ENCODE measurements around the gene TSPAN4.
A peak's percentile ranks its signal among the peaks of the same experiment; 100 is the strongest.

Gene TSPAN4

GRCh38 chr11:889257-889656, 46.6 kb downstream of the TSPAN4 start:
- Mint-ChIP-seq H3K27ac (no peak overlapping the region), H3K9me3 (no peaks in the 10 kb centered on the region), H3K27me3 (no peaks in the 10 kb centered on the region), H3K4me3 (no peak overlapping the region), H3K36me3 (peaks cover 3% of the 10 kb centered on the region), H3K4me1 (no peaks in the 10 kb centered on the region)

- peaks cover 3% of the 10 kb centered on the region for H3K36me3 Mint-ChIP-seq
- H3K27me3 Mint-ChIP-seq = no peaks in the 10 kb centered on the region
- no peaks in the 10 kb centered on the region for H3K4me1 Mint-ChIP-seq
- H3K9me3 Mint-ChIP-seq = no peaks in the 10 kb centered on the region
- no peak overlapping the region for H3K4me3 Mint-ChIP-seq
- no peak overlapping the region for H3K27ac Mint-ChIP-seq
Measured at GRCh38 chr11:889687-890475, 47.2 kb downstream of the TSPAN4 start.

GRCh38 chr11:890794-891540, 48.3 kb downstream of the TSPAN4 start:
- Mint-ChIP-seq H3K4me3 (no peak overlapping the region), H3K27me3 (no peaks in the 10 kb centered on the region), H3K4me1 (no peaks in the 10 kb centered on the region), H3K9me3 (no peaks in the 10 kb centered on the region), H3K27ac (no peak overlapping the region), H3K36me3 (no peaks in the 10 kb centered on the region)

DNA sequence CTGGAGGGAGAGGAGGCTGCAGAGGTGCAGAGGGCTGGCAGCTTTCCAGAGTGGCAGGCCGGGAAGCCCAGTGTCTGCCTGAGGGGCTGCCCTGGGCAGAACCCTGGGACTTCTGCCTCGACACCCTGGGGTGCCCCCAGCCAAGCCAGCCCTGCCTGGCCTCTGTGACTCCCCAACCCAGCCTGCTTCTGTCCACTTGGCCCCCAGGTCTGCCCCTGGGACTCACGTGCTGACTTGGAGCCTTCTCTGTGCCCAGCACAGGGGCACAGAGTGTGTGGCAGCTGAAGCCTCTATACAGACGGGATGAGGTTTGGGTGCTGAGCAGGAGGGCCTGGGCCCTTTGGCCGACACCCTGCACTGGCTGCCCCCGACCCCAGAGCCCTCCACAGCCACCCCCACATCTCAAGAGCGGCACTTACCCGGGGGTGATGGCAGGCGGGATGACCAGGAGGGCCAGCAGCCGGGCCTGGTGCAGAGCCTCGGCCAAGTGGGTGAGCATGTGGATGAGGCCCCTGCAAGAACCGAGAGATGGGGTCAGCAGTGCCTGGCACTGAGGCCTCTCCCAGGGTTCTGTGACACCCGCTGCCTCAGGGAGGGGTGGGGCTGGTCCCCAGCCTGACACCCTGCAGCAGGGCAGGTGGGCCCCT, 50.5 kb downstream of the TSPAN4 start:
- Mint-ChIP-seq H3K4me1 (no peaks in the 10 kb centered on the region), H3K27me3 (no peaks in the 10 kb centered on the region), H3K9me3 (no peaks in the 10 kb centered on the region), H3K4me3 (no peak overlapping the region), H3K27ac (no peak overlapping the region), H3K36me3 (no peaks in the 10 kb centered on the region)

- Mint-ChIP-seq H3K36me3 (no peaks in the 10 kb centered on the region), H3K27ac (no peak overlapping the region), H3K9me3 (no peaks in the 10 kb centered on the region), H3K27me3 (no peaks in the 10 kb centered on the region), H3K4me1 (no peaks in the 10 kb centered on the region), H3K4me3 (no peak overlapping the region)
Measured at GRCh38 chr11:894575-895201, 52.0 kb downstream of the TSPAN4 start.

- H3K27me3 Mint-ChIP-seq = no peaks in the 10 kb centered on the region
- H3K36me3 Mint-ChIP-seq = peaks cover 2% of the 10 kb centered on the region
- no peak overlapping the region for H3K4me3 Mint-ChIP-seq
- H3K27ac Mint-ChIP-seq = no peak overlapping the region
- H3K9me3 Mint-ChIP-seq = no peaks in the 10 kb centered on the region
- H3K4me1 Mint-ChIP-seq = no peaks in the 10 kb centered on the region
Measured at GRCh38 chr11:895331-896110, 52.9 kb downstream of the TSPAN4 start.

DNA sequence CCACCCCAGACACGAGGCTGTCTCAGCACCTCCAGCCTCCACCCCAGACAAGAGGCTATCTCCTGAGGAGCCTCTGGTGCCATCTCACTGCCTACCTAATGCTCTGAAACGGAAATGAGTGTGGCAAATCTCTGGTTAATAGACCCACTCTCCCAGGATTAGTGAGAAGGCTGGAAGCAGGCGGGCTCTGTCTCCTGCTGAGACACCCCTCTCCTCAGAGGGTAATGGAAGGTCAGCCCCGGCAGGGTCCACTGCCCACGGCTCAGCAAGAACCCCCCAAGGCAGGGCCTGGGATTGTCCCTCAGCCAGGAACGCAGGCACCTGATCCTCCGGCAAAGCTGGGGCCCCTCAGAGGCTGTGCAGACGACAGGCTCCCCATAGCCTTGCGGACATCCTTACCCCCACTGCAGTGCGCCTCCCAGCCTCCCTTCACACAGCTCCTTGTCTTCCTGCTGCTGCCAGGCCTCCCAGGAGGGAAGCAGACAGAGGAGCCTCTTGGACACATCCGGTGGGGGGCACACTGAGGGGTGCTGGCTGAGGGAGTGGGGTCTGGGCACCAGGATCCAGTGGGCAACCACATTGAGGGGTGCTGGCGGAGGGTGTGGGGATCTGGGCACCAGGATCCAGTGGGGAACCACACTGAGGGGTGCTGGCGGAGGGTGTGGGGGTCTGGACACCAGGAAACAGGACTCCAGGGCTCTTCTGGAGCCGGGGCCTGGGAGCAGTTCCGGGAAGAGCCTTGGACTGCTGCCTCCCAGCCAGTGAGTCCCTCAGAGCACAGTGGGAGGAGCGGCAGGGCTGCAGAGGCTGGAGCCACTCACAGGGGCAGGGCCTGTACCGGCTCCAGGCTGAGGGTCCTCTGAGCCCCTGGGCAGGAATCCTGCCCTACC, 54.8 kb downstream of the TSPAN4 start:
- Mint-ChIP-seq H3K9me3 (no peaks in the 10 kb centered on the region), H3K4me1 (peaks cover 5% of the 10 kb centered on the region), H3K36me3 (peaks cover 7% of the 10 kb centered on the region), H3K27ac (no peak overlapping the region), H3K27me3 (no peaks in the 10 kb centered on the region), H3K4me3 (no peak overlapping the region)

- H3K36me3 Mint-ChIP-seq = peaks cover 7% of the 10 kb centered on the region
- H3K4me1 Mint-ChIP-seq = peaks cover 5% of the 10 kb centered on the region
- no peak overlapping the region for H3K4me3 Mint-ChIP-seq
Measured at GRCh38 chr11:898143-898511, 55.5 kb downstream of the TSPAN4 start.

DNA sequence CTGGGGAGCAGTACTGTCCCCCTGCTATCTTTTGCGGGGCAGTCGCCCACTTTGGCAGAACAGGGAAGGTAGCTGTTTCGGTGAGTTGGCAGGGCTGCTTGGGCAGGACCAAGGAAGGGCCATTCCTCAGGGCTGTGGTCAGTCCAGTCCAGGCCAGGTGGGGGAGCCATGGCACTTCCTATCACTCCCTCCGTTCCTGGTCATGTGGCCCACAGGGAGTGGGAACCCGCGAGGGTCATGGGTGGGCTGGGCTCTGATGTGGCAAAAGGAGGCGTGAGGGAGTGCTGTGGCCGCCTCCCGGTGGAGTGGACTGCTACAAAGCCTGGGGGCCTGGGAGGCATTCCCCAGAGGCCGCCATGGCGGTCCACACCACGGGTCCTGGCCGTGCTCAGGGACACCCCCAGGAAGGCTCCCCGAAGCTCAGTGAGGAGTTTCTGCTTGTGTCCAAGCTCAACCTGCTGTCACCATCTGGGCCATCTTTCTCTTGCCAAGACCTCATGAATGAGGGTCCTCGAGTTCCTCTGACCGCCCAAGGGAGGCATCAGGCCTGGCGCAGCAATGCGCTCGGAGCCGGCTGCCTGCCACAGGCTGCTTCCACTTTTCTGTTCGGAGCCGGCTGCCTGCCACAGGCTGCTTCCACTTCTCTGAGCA, 56.0 kb downstream of the TSPAN4 start:
- peaks cover 5% of the 10 kb centered on the region for H3K4me1 Mint-ChIP-seq
- H3K27ac Mint-ChIP-seq = no peak overlapping the region
- H3K36me3 Mint-ChIP-seq = peaks cover 7% of the 10 kb centered on the region
- no peak overlapping the region for H3K4me3 Mint-ChIP-seq
- no peaks in the 10 kb centered on the region for H3K27me3 Mint-ChIP-seq
- no peaks in the 10 kb centered on the region for H3K9me3 Mint-ChIP-seq

More at GRCh38 chr11:898143-898511, 55.5 kb downstream of the TSPAN4 start:
- Mint-ChIP-seq H3K9me3 (no peaks in the 10 kb centered on the region), H3K27ac (no peak overlapping the region), H3K27me3 (no peaks in the 10 kb centered on the region)

DNA sequence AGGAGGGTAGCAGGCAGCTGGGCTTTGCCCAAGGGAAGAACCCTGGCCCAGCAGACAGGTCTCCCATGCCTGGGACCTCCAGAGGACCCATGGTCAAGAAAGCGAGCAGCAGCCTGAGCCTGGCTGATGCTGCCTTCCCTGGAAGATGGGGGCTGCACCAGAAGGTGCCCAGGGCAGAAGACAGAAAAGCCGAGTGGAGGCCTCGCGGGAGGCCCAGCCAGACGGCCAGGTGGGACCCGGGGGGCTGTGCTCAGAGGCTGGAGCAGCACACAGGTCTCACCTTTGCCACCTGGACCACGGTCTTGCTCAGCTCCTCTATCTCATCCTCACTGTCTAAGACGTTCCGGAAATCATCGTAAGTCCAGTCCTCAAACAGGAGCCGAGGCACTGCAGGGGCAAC, 57.1 kb downstream of the TSPAN4 start:
- Mint-ChIP-seq H3K36me3 (peaks cover 11% of the 10 kb centered on the region), H3K4me1 (peaks cover 5% of the 10 kb centered on the region), H3K4me3 (no peak overlapping the region), H3K27ac (no peak overlapping the region), H3K27me3 (no peaks in the 10 kb centered on the region), H3K9me3 (no peaks in the 10 kb centered on the region)

- no peak overlapping the region for H3K4me3 Mint-ChIP-seq
- H3K27me3 Mint-ChIP-seq = no peaks in the 10 kb centered on the region
- H3K4me1 Mint-ChIP-seq = peaks cover 6% of the 10 kb centered on the region
Measured at GRCh38 chr11:900545-900944, 57.9 kb downstream of the TSPAN4 start.

GRCh38 chr11:901452-902061, 58.9 kb downstream of the TSPAN4 start:
- no peak overlapping the region for H3K27ac Mint-ChIP-seq
- no peaks in the 10 kb centered on the region for H3K27me3 Mint-ChIP-seq
- H3K4me1 Mint-ChIP-seq = peaks cover 7% of the 10 kb centered on the region
- no peak overlapping the region for H3K4me3 Mint-ChIP-seq
- peaks cover 13% of the 10 kb centered on the region for H3K36me3 Mint-ChIP-seq
- H3K9me3 Mint-ChIP-seq = no peaks in the 10 kb centered on the region

More at GRCh38 chr11:900545-900944, 57.9 kb downstream of the TSPAN4 start:
- H3K36me3 Mint-ChIP-seq = peaks cover 12% of the 10 kb centered on the region
- H3K27ac Mint-ChIP-seq = no peak overlapping the region
- H3K9me3 Mint-ChIP-seq = no peaks in the 10 kb centered on the region

DNA sequence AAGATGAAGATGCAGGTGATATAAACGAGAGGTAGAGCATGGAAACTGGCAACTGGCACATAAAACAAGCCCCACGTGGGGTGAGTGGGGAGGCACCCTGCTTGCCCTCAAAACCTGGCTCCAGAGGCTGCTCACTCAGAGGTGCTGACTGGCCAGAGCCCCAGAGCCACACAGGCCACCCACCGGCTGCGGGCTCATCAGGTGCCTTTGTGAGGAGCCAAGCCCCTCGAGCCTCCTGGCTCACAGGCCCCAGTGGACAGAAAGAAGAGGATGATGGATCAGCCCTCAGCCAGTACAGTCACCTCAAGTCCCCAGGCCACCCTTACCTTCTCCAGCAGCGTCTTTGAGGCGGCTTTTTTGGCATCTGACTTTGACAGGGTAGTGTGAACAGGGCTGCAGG, 61.7 kb downstream of the TSPAN4 start:
- Mint-ChIP-seq H3K4me1 (peaks cover 18% of the 10 kb centered on the region), H3K4me3 (no peak overlapping the region), H3K27ac (peak overlapping the region; percentile 84), H3K9me3 (no peaks in the 10 kb centered on the region), H3K27me3 (no peaks in the 10 kb centered on the region), H3K36me3 (peaks cover 13% of the 10 kb centered on the region)

Data from activated naive CD4-positive, alpha-beta T cell treated with anti-CD3 and anti-CD28 coated beads, Interleukin-2, amount 50 U/mL, for 24 hours (primary cell).